GM12878 (cell line): Measurements from ENCODE around the gene LPCAT4. TPM values are rescaled to one million over a fixed set of nuclear protein-coding genes. Genes with fewer than 3 reads are reported as not detected.

Source experiments
- ATAC-seq: fragments of 200-7000 bp; cut with Tn5 transposase; 3 replicates; pipeline ENCODE4 v1.9.1; 2020; ENCODE audit warnings: mild to moderate bottlenecking, moderate library complexity
- BruUV-seq: library from RNA; stranded (reverse); fragments of 400-500 nt; replicated peaks from 2 replicates; lab custom pipeline; 2021; lab: Mats Ljungman, UMichigan
- CTCF ChIA-PET: fragments of 300-600 bp; sonication (Branson Sonifier 250); formaldehyde crosslinking; extraction: SDS; loops from one replicate; lab custom pipeline; 2021; ENCODE audit warnings: inconsistent platforms; lab: Yijun Ruan, JAX
- POLR2A ChIA-PET: fragments of 350-600 bp; formaldehyde crosslinking; extraction: SDS; loops from one replicate; lab custom pipeline; 2021; ENCODE audit warnings: inconsistent platforms; lab: Charles Lee
- RAD21 ChIA-PET: fragments of 300-600 bp; sonication (Branson Sonifier 250); formaldehyde crosslinking; loops from one replicate; lab custom pipeline; 2023; ENCODE audit warnings: antibody characterized with exemption; ENCODE audit not compliant: unreplicated experiment; lab: Charles Lee
- SMC1A ChIA-PET: fragments of 300-600 bp; sonication (Branson Sonifier 250); formaldehyde crosslinking; loops from one replicate; lab custom pipeline; 2023; ENCODE audit not compliant: unreplicated experiment, uncharacterized antibody; lab: Charles Lee
- DNase-seq: peaks from one replicate; pipeline ENCODE4 v3.0.0-alpha.2; 2011; ENCODE audit warnings: low read depth, low spot score
- FAIRE-seq: peaks from 3 replicates; lab custom pipeline; 2011; peaks lifted over from hg19 to GRCh38; lab: Jason Lieb, UNC
- H2AFZ ChIP-seq: 2 replicates; pipeline ENCODE4 v1.6.0; 2011; ENCODE audit warnings: low read depth, low read length, control low read depth; ENCODE audit not compliant: control insufficient read depth
- H3K27ac ChIP-seq: 2 replicates; pipeline ENCODE4 v1.5.1; 2011; ENCODE audit warnings: control low read depth; ENCODE audit not compliant: control insufficient read depth, insufficient read depth
- H3K27me3 ChIP-seq, 2 experiments: replicated peaks in 1 of 2; 2 replicates each; pipeline versions ENCODE4 v1.6.0 to v1.6.1; 2011; ENCODE audit warnings: low read length in 1 of 2; ENCODE audit not compliant: control insufficient read depth in 2 of 2, insufficient read depth in 2 of 2
- H3K36me3 ChIP-seq, 2 experiments: 2 replicates each; pipeline ENCODE4 v1.5.1; 2011; ENCODE audit warnings: low read length in 1 of 2; ENCODE audit not compliant: control insufficient read depth in 2 of 2, insufficient read depth in 2 of 2
- H3K4me1 ChIP-seq: 2 replicates; pipeline ENCODE4 v1.6.1; 2011; ENCODE audit warnings: mild to moderate bottlenecking, low read length, moderate library complexity, mixed read lengths; ENCODE audit not compliant: control insufficient read depth, insufficient read depth
- H3K4me2 ChIP-seq: 2 replicates; pipeline ENCODE4 v1.6.0; 2011; ENCODE audit warnings: control low read depth; ENCODE audit not compliant: control insufficient read depth, insufficient read depth
- H3K4me3 ChIP-seq: fragments of 200-600 bp; sonication (generic); 2 replicates; pipeline ENCODE4 v1.5.1; 2016
- H3K79me2 ChIP-seq: 2 replicates; pipeline ENCODE4 v1.6.0; 2011; ENCODE audit warnings: low read length; ENCODE audit not compliant: control insufficient read depth, insufficient read depth
- H3K9ac ChIP-seq: 2 replicates; pipeline ENCODE4 v1.8.0; 2011; ENCODE audit warnings: low read length, control low read depth, mixed read lengths; ENCODE audit not compliant: control insufficient read depth, insufficient read depth
- H3K9me3 ChIP-seq: replicated peaks from 3 replicates; pipeline ENCODE4 v1.5.1; 2011; ENCODE audit warnings: mild to moderate bottlenecking, low read length; ENCODE audit not compliant: control insufficient read depth, insufficient read depth
- H4K20me1 ChIP-seq: 2 replicates; pipeline ENCODE4 v1.6.0; 2011; ENCODE audit not compliant: control insufficient read depth, insufficient read depth
- EZH2 ChIP-seq: IDR thresholded peaks from 2 replicates; pipeline ENCODE4 v1.6.1; 2012; ENCODE audit warnings: low read depth, mild to moderate bottlenecking, control low read depth, inconsistent platforms, low read length, borderline replicate concordance; ENCODE audit not compliant: control insufficient read depth
- KDM1A ChIP-seq: fragments of 200-600 bp; sonication (generic); IDR thresholded peaks from 2 replicates; pipeline ENCODE4 v1.6.1; 2016; ENCODE audit warnings: borderline replicate concordance
- MYC ChIP-seq: IDR thresholded peaks from 2 replicates; pipeline ENCODE4 v1.6.1; 2011; ENCODE audit warnings: mild to moderate bottlenecking, low read length, moderate library complexity, inconsistent platforms; ENCODE audit not compliant: insufficient read depth, insufficient replicate concordance, insufficient read length, severe bottlenecking
- NFYB ChIP-seq: IDR thresholded peaks from 2 replicates; pipeline ENCODE4 v1.6.1; 2011; ENCODE audit warnings: low read depth, mild to moderate bottlenecking, low read length, improper control_type of control experiment, moderate library complexity; ENCODE audit not compliant: insufficient read depth
- RFX5 ChIP-seq: IDR thresholded peaks from 2 replicates; pipeline ENCODE4 v1.6.1; 2011; ENCODE audit warnings: low read depth, low read length, improper control_type of control experiment
- ZNF24 ChIP-seq: fragments of 450-650 bp; IDR thresholded peaks from 2 replicates; pipeline ENCODE4 v1.6.1; 2017; ENCODE audit warnings: antibody characterized with exemption, mild to moderate bottlenecking
- ZNF384 ChIP-seq: IDR thresholded peaks from 2 replicates; pipeline ENCODE4 v1.6.1; 2012; ENCODE audit warnings: low read depth, mild to moderate bottlenecking, low read length, improper control_type of control experiment, borderline replicate concordance
- WGBS: methylation state at CpG from one replicate; pipeline ENCODE4 v1.1.6; 2016; ENCODE audit warnings: low lambda C conversion rate; ENCODE audit not compliant: insufficient replicate concordance, insufficient coverage; ENCODE audit errors: missing lambda C conversion rate; 5-methylcytosine and 5-hydroxymethylcytosine counted together
- in situ Hi-C: fragments of 300-500 bp; cut with MboI; formaldehyde crosslinking; loops from 9 replicates; pipeline ENCODE4 v1.14.3; 2018; ENCODE audit warnings: mixed read lengths
- intact Hi-C: fragments of 100-400 bp; cut with micrococcal nuclease; formaldehyde crosslinking; loops from one replicate; pipeline ENCODE4 v1.14.2; 2022; ENCODE audit not compliant: unreplicated experiment
- polyA plus RNA-seq, 11 experiments: library from polyadenylated mRNA; depleted of rRNA in 4 of 11; unstranded in 6 of 11; stranded (reverse) in 5 of 11; fragments of >200 nt; fragmentation: Nextera tagmentation in 4 of 11; fragmentation: Illumina TruSeq in 1 of 11; extraction: Ambion mirVana in 4 of 11; extraction: Trizol in 1 of 11; gene quantifications; 1 replicate in 1 of 11; 2 replicates in 10 of 11; pipeline versions ENCODE4 v1.2.1 to v1.2.3, GENCODE V29; 2011 to 2016; ENCODE audit warnings: inconsistent platforms in 2 of 11, missing spikeins in 2 of 11, low read depth in 1 of 11
- total RNA-seq, 4 experiments: library from RNA; depleted of rRNA in 3 of 4; stranded (reverse); fragments of >200 nt in 3 of 4; fragmentation: Illumina TruSeq in 1 of 4; extraction: Trizol in 1 of 4; gene quantifications; 2 replicates each; pipeline versions ENCODE4 v1.2.1 to v1.2.3, GENCODE V29; 2013 to 2021
- TF ChIP-seq, protein P1 (sequence below): fragments of 450-650 bp; conservative IDR thresholded peaks from 2 replicates; pipeline ENCODE4 v1.6.1; 2017; ENCODE audit warnings: mild to moderate bottlenecking, moderate library complexity

Gene LPCAT4
- total and polyA plus RNA-seq, 10 of the 15 experiments (the other 5 are each of a cell fraction or from before 2014, with no cell fraction given) = 14.4 to 57.2 (median 33.0) TPM

DNA sequence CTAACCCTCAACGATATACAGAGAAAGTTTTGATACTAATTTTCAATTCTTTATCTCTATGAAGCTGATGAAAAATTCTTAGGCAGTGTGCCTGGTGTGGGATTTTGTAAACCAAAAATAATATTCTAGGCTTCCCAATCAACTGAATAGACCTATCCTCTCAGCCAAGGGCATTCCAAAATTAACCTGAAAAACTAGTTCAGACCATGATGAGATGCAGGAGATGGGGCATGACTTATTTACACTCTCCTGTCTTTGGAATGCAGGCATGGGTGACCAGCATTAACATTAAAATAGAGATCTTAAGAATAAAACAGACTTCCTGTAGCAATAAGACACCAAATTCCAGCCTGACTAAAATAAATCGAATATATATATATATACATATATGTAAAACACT lies 7.8 kb upstream of the LPCAT4 start:
- no TSS peak for BruUV-seq
- no peak overlapping the region for H2AFZ ChIP-seq
- H3K27me3 ChIP-seq = no peaks in the 10 kb centered on the region
- ChIA-PET CTCF (no interaction called here), POLR2A (no interaction called here), SMC1A (no interaction called here), RAD21 (no interaction called here)
- no peaks in the 10 kb centered on the region for H3K9me3 ChIP-seq
- ATAC-seq (no peak), DNase-seq (no peak), FAIRE-seq (no peak)
- WGBS = 100% methylated on average over 2 of the region's 2 CpGs
- no peak overlapping the region for H3K4me2 ChIP-seq
- no peaks in the 10 kb centered on the region for H3K79me2 ChIP-seq
- no peaks in the 10 kb centered on the region for H3K36me3 ChIP-seq
- peaks cover 6% of the 10 kb centered on the region for H3K4me1 ChIP-seq
- in situ Hi-C loops = no loop called here
- H3K9ac ChIP-seq = no peak overlapping the region
- H4K20me1 ChIP-seq = no peaks in the 10 kb centered on the region
- no peak for TF ChIP-seq KDM1A
- no peak for TF ChIP-seq NFYB
- TF ChIP-seq RFX5 = no peak
- TF ChIP-seq EZH2 = no peak
- no peak for TF ChIP-seq ZNF384
- no peak for TF ChIP-seq ZNF24
- TF ChIP-seq MYC = no peak
- TF ChIP-seq, protein P1, sequence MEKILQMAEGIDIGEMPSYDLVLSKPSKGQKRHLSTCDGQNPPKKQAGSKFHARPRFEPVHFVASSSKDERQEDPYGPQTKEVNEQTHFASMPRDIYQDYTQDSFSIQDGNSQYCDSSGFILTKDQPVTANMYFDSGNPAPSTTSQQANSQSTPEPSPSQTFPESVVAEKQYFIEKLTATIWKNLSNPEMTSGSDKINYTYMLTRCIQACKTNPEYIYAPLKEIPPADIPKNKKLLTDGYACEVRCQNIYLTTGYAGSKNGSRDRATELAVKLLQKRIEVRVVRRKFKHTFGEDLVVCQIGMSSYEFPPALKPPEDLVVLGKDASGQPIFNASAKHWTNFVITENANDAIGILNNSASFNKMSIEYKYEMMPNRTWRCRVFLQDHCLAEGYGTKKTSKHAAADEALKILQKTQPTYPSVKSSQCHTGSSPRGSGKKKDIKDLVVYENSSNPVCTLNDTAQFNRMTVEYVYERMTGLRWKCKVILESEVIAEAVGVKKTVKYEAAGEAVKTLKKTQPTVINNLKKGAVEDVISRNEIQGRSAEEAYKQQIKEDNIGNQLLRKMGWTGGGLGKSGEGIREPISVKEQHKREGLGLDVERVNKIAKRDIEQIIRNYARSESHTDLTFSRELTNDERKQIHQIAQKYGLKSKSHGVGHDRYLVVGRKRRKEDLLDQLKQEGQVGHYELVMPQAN = no peak
- H3K27ac ChIP-seq = no peak overlapping the region
- intact Hi-C loops = loop anchor here (5.0 kb wide), 1 partner anchor 268 kb away; no protein-coding TSS in a partner anchor
- no peak overlapping the region for H3K4me3 ChIP-seq
